K562 (cell line): Measurements from ENCODE around the gene RNF40. TPM values are rescaled to one million over a fixed set of nuclear protein-coding genes. Genes with fewer than 3 reads are reported as not detected.

Source experiments
- ARHGAP35 ChIP-seq: fragments of 450-650 bp; IDR thresholded peaks from 2 replicates; pipeline ENCODE4 v1.6.1; 2018; ENCODE audit not compliant: partially characterized antibody
- FUS ChIP-seq: fragments of 200-400 bp; formaldehyde crosslinking; optimal IDR thresholded peaks from 2 replicates; pipeline ENCODE3; 2017; ENCODE audit warnings: low read depth, low read length
- GTF2A2 ChIP-seq: IDR thresholded peaks from 2 replicates; pipeline ENCODE4 v1.6.1; 2016; ENCODE audit warnings: mild to moderate bottlenecking, missing genetic modification characterization, missing compliant biosample characterization
- HDAC1 ChIP-seq, 2 experiments: fragments of 450-650 bp; IDR thresholded peaks; 2 replicates each; pipeline ENCODE4 v1.6.1; 2016 to 2017; ENCODE audit warnings: inconsistent platforms in 1 of 2, mild to moderate bottlenecking in 1 of 2, moderate library complexity in 1 of 2
- KHSRP ChIP-seq: fragments of 450-650 bp; IDR thresholded peaks from 2 replicates; pipeline ENCODE4 v1.6.1; 2017
- MAZ ChIP-seq, 2 experiments: fragments of 450-650 bp in 1 of 2; sonication (generic) in 1 of 2; formaldehyde crosslinking; IDR thresholded peaks in 1 of 2; conservative IDR thresholded peaks in 1 of 2; 2 replicates each; pipeline versions ENCODE4 v1.4.0 to v1.5.0; 2020; ENCODE audit warnings: mild to moderate bottlenecking in 1 of 2, missing genetic modification reagents in 1 of 2
- MCM2 ChIP-seq: fragments of 450-650 bp; IDR thresholded peaks from 2 replicates; pipeline ENCODE4 v1.6.1; 2017; ENCODE audit warnings: low read depth, mild to moderate bottlenecking
- NR1H2 ChIP-seq: sonication (generic); formaldehyde crosslinking; IDR thresholded peaks from 2 replicates; pipeline ENCODE4 v1.4.0; 2020; ENCODE audit warnings: mild to moderate bottlenecking, missing genetic modification reagents
- PHF20 ChIP-seq: fragments of 450-650 bp; IDR thresholded peaks from 2 replicates; pipeline ENCODE4 v1.6.1; 2018; ENCODE audit not compliant: partially characterized antibody
- PHF8 ChIP-seq: fragments of 200-600 bp; sonication (generic); IDR thresholded peaks from 2 replicates; pipeline ENCODE4 v1.6.1; 2012; ENCODE audit warnings: mixed run types, mild to moderate bottlenecking, inconsistent platforms, low read length, moderate library complexity, borderline replicate concordance
- POLR2A ChIP-seq: fragments of 450-650 bp; conservative IDR thresholded peaks from 2 replicates; pipeline ENCODE4 v1.6.1; 2016
- SMC3 ChIP-seq: conservative IDR thresholded peaks from 2 replicates; pipeline ENCODE4 v1.6.1; 2011; ENCODE audit warnings: low read depth, low read length, improper control_type of control experiment; ENCODE audit not compliant: insufficient read depth
- SREBF1 ChIP-seq: fragments of 150-350 bp; IDR thresholded peaks from 2 replicates; pipeline ENCODE4 v1.6.1; 2014; ENCODE audit warnings: antibody characterized with exemption, low read depth, low read length, borderline replicate concordance
- ZNF174 ChIP-seq: fragments of 250-450 bp; sonication (Bioruptor Pico); IDR thresholded peaks from 2 replicates; pipeline ENCODE4 v1.4.0; 2020; ENCODE audit warnings: mild to moderate bottlenecking
- ZSCAN29 ChIP-seq: fragments of 450-650 bp; IDR thresholded peaks from 2 replicates; pipeline ENCODE4 v1.6.1; 2017
- polyA plus RNA-seq, 8 experiments: library from polyadenylated mRNA; depleted of rRNA in 4 of 8; stranded (reverse) in 5 of 8; unstranded in 3 of 8; fragments of >200 nt; fragmentation: Nextera tagmentation in 2 of 8; fragmentation: Illumina TruSeq in 1 of 8; extraction: Ambion mirVana in 2 of 8; extraction: Trizol in 1 of 8; gene quantifications; 2 replicates each; pipeline versions ENCODE4 v1.2.1 to v1.2.3, GENCODE V29; 2011 to 2014; ENCODE audit warnings: inconsistent platforms in 1 of 8, missing spikeins in 1 of 8
- total RNA-seq, 7 experiments: library from RNA; depleted of rRNA in 6 of 7; stranded (reverse); fragments of >200 nt in 6 of 7; fragmentation: Illumina TruSeq in 2 of 7; extraction: Trizol in 2 of 7; gene quantifications; 2 replicates each; pipeline versions ENCODE4 v1.2.1 to v1.2.3, GENCODE V29; 2011 to 2021; ENCODE audit warnings: low replicate concordance in 1 of 7
- TF ChIP-seq, protein P1 (sequence below): fragments of 250-450 bp; sonication (Bioruptor Pico); IDR thresholded peaks from 2 replicates; pipeline ENCODE4 v1.8.0; 2021; ENCODE audit warnings: moderate library complexity, mild to moderate bottlenecking, inconsistent platforms
- TF ChIP-seq, protein P2 (sequence below): sonication (generic); formaldehyde crosslinking; IDR thresholded peaks from 2 replicates; pipeline ENCODE4 v1.8.1; 2023; ENCODE audit warnings: mild to moderate bottlenecking, missing genetic modification reagents, moderate library complexity
- TF ChIP-seq, protein P3 (sequence below): fragments of 450-650 bp; IDR thresholded peaks from 2 replicates; pipeline ENCODE4 v1.6.1; 2016; ENCODE audit warnings: antibody characterized with exemption
- TF ChIP-seq, protein P4 (sequence below): fragments of 450-650 bp; IDR thresholded peaks from 2 replicates; pipeline ENCODE4 v1.6.1; 2016; ENCODE audit warnings: mild to moderate bottlenecking
- TF ChIP-seq, protein P5 (sequence below): fragments of 450-650 bp; IDR thresholded peaks from 2 replicates; pipeline ENCODE4 v1.6.1; 2016; ENCODE audit warnings: missing biosample characterization, missing genetic modification characterization
- TF ChIP-seq, protein P6 (sequence below): fragments of 450-650 bp; formaldehyde crosslinking; IDR thresholded peaks from 2 replicates; pipeline ENCODE4 v1.4.0; 2022; ENCODE audit warnings: missing genetic modification characterization

The RNF40 gene
- total and polyA plus RNA-seq, 9 of the 15 experiments (the other 6 are each of a cell fraction or from before 2014, with no cell fraction given): 6.2 to 129 (median 81.5) TPM

DNA sequence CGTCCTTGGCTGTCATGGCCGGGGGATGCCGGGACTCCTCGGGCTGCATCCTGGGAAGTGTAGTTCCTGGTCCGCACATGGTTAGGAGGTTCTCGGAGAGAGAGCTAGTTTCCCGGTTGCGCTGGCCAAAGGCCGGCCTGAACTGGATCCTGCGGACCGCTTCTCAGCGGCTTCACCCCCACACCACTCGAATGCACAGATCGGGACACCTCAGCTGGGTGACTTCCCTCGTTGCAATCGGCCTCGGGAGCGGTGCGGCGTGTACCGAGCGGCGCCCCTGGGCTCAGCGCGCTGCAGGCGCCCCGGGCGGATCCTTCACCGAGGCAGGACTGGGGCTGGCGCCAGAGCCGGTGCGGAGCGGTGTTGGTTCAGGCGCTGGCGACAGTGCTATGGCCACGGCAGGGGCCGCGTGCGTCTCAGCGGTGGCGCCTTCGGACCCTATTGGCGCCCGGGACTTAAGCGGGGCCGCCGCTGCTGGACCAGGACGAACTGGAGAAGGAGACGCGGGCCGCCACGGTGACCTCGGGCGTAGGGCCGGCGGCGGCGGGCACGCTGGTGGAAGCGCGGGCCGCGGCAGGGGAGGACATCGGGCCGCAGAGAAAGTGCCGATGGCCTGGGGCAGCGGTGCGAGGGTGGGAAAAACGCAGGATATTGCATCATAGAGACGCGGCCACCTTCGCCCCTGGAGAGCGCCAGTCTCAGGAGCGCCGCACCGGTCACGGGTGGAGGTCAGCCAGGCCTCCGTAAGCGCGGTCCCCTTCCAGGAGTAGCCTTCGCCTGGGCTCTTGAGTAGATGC lies 13.5 kb downstream of the RNF40 start (continued):
- TF ChIP-seq, protein P1, sequence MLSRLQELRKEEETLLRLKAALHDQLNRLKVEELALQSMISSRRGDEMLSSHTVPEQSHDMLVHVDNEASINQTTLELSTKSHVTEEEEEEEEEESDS (CRISPR knock-in tag): no peak
- no peak for TF ChIP-seq KHSRP
- peak; percentile 92 for TF ChIP-seq FUS
- TF ChIP-seq, protein P2, sequence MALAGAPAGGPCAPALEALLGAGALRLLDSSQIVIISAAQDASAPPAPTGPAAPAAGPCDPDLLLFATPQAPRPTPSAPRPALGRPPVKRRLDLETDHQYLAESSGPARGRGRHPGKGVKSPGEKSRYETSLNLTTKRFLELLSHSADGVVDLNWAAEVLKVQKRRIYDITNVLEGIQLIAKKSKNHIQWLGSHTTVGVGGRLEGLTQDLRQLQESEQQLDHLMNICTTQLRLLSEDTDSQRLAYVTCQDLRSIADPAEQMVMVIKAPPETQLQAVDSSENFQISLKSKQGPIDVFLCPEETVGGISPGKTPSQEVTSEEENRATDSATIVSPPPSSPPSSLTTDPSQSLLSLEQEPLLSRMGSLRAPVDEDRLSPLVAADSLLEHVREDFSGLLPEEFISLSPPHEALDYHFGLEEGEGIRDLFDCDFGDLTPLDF: peak; percentile 84; the same call in 1 of the 2 replicates
- no peak for TF ChIP-seq SREBF1
- TF ChIP-seq, protein P3, sequence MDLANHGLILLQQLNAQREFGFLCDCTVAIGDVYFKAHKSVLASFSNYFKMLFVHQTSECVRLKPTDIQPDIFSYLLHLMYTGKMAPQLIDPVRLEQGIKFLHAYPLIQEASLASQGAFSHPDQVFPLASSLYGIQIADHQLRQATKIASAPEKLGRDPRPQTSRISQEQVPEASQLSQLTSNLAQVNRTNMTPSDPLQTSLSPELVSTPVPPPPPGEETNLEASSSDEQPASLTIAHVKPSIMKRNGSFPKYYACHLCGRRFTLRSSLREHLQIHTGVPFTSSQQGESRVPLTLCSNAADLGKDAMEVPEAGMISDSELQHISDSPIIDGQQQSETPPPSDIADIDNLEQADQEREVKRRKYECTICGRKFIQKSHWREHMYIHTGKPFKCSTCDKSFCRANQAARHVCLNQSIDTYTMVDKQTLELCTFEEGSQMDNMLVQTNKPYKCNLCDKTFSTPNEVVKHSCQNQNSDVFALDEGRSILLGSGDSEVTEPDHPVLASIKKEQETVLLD: no peak
- no peak; a peak in 2 of 4 replicates for TF ChIP-seq HDAC1 (IDR thresholded peaks at IDR 0.05)
- TF ChIP-seq ZNF174 (CRISPR knock-in tag): no peak
- TF ChIP-seq SMC3: no peak
- TF ChIP-seq MAZ (CRISPR knock-in tag; conservative IDR thresholded peaks at IDR 0.05 in 1 of 2, IDR thresholded peaks at IDR 0.05 in 1 of 2): peak; percentile 77 to 85
- TF ChIP-seq ZSCAN29: no peak
- TF ChIP-seq, protein P4, sequence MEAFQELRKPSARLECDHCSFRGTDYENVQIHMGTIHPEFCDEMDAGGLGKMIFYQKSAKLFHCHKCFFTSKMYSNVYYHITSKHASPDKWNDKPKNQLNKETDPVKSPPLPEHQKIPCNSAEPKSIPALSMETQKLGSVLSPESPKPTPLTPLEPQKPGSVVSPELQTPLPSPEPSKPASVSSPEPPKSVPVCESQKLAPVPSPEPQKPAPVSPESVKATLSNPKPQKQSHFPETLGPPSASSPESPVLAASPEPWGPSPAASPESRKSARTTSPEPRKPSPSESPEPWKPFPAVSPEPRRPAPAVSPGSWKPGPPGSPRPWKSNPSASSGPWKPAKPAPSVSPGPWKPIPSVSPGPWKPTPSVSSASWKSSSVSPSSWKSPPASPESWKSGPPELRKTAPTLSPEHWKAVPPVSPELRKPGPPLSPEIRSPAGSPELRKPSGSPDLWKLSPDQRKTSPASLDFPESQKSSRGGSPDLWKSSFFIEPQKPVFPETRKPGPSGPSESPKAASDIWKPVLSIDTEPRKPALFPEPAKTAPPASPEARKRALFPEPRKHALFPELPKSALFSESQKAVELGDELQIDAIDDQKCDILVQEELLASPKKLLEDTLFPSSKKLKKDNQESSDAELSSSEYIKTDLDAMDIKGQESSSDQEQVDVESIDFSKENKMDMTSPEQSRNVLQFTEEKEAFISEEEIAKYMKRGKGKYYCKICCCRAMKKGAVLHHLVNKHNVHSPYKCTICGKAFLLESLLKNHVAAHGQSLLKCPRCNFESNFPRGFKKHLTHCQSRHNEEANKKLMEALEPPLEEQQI: no peak
- peak; percentile 82; the same call in 1 of the 2 replicates for TF ChIP-seq PHF8
- TF ChIP-seq POLR2A: peak; percentile 93
- TF ChIP-seq, protein P5, sequence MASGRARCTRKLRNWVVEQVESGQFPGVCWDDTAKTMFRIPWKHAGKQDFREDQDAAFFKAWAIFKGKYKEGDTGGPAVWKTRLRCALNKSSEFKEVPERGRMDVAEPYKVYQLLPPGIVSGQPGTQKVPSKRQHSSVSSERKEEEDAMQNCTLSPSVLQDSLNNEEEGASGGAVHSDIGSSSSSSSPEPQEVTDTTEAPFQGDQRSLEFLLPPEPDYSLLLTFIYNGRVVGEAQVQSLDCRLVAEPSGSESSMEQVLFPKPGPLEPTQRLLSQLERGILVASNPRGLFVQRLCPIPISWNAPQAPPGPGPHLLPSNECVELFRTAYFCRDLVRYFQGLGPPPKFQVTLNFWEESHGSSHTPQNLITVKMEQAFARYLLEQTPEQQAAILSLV (tag): no peak
- TF ChIP-seq, protein P6, sequence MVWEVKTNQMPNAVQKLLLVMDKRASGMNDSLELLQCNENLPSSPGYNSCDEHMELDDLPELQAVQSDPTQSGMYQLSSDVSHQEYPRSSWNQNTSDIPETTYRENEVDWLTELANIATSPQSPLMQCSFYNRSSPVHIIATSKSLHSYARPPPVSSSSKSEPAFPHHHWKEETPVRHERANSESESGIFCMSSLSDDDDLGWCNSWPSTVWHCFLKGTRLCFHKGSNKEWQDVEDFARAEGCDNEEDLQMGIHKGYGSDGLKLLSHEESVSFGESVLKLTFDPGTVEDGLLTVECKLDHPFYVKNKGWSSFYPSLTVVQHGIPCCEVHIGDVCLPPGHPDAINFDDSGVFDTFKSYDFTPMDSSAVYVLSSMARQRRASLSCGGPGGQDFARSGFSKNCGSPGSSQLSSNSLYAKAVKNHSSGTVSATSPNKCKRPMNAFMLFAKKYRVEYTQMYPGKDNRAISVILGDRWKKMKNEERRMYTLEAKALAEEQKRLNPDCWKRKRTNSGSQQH (CRISPR knock-in tag): peak; percentile 80
- peak; percentile 16; the same call in 1 of the 2 replicates for TF ChIP-seq GTF2A2 (tag)
- peak; percentile 48 for TF ChIP-seq PHF20
- TF ChIP-seq NR1H2 (CRISPR knock-in tag): no peak
- no peak for TF ChIP-seq MCM2
- TF ChIP-seq ARHGAP35: peak; percentile 35
